Stimulated activated CD4-positive, alpha-beta T cell treated with anti-CD3 and anti-CD28 coated beads, Interleukin-1b, Interleukin-23, amount 100 ng/mL, for 4 hours (primary cell): ENCODE results near the gene RAPGEF1.
A peak's percentile ranks its signal among the peaks of the same experiment; 100 is the strongest.

Experiments
- DNase-seq, 2 donors: peaks; one replicate each; pipeline ENCODE4 v3.0.0-alpha.2; 2020; ENCODE audit warnings: low read depth in 2 of 2

Gene RAPGEF1

GRCh38 chr9:131530920-131531832, 208.7 kb downstream of the RAPGEF1 start, which contains the start of gene UCK1:
Gene UCK1 (minus strand): TSS chr9:131531263. CDS start chr9:131531174, 89 bp downstream.
- DNase-seq = peak; percentile 65 to 72

- DNase-seq = no peak
Measured at GRCh38 chr9:131530546-131530919, 209.3 kb downstream of the RAPGEF1 start.

GRCh38 chr9:131529597-131530545, 210.0 kb downstream of the RAPGEF1 start:
- no peak for DNase-seq

- DNase-seq = no peak
Measured at GRCh38 chr9:131528886-131529505, 210.9 kb downstream of the RAPGEF1 start.

GRCh38 chr9:131528186-131528585, 211.7 kb downstream of the RAPGEF1 start:
- DNase-seq = no peak
